GM18951 (cell line): ENCODE results near the gene QSOX1.

Experiments used
- POLR2A ChIP-seq: IDR thresholded peaks from 4 replicates; pipeline ENCODE4 v1.6.1; 2011; ENCODE audit warnings: mild to moderate bottlenecking; ENCODE audit not compliant: insufficient read length, insufficient read depth; ENCODE audit errors: extremely low read depth
- in situ Hi-C: fragments of 300-500 bp; cut with MboI; formaldehyde crosslinking; loops from one replicate; pipeline ENCODE4 v1.12.0; 2022; ENCODE audit warnings: low sequenced_read_pairs, mixed read lengths, inconsistent platforms; ENCODE audit not compliant: unreplicated experiment

The QSOX1 gene

GRCh38 chr1:180236698-180237509, 82.2 kb downstream of the QSOX1 start:
- TF ChIP-seq POLR2A: no peak
- in situ Hi-C loops: no loop called here

GRCh38 chr1:180237869-180238476, 83.3 kb downstream of the QSOX1 start:
- no peak for TF ChIP-seq POLR2A
- in situ Hi-C loops: no loop called here

GRCh38 chr1:180238675-180239074, 84.0 kb downstream of the QSOX1 start:
- TF ChIP-seq POLR2A: no peak
- in situ Hi-C loops: no loop called here

- TF ChIP-seq POLR2A: no peak
- in situ Hi-C loops: no loop called here
These were observed 84.8 kb downstream of the QSOX1 start for GRCh38 chr1:180239145-180240096.

- in situ Hi-C loops: no loop called here
- TF ChIP-seq POLR2A: no peak
These were observed 87.3 kb downstream of the QSOX1 start for GRCh38 chr1:180241716-180242544.

GRCh38 chr1:180243517-180244221, 89.0 kb downstream of the QSOX1 start:
- in situ Hi-C loops: no loop called here
- TF ChIP-seq POLR2A: no peak

GRCh38 chr1:180244840-180245239, 90.2 kb downstream of the QSOX1 start:
- TF ChIP-seq POLR2A: no peak
- in situ Hi-C loops: no loop called here

- in situ Hi-C loops: no loop called here
- TF ChIP-seq POLR2A: no peak
These were observed 91.9 kb downstream of the QSOX1 start for GRCh38 chr1:180246579-180246978.

- in situ Hi-C loops: no loop called here
- TF ChIP-seq POLR2A: no peak
These were observed 92.4 kb downstream of the QSOX1 start for GRCh38 chr1:180247061-180247460.

- TF ChIP-seq POLR2A: no peak
These were observed 92.9 kb downstream of the QSOX1 start for GRCh38 chr1:180247580-180247979.

GRCh38 chr1:180248176-180248575, 93.5 kb downstream of the QSOX1 start:
- in situ Hi-C loops: no loop called here
- TF ChIP-seq POLR2A: no peak

More at GRCh38 chr1:180247580-180247979, 92.9 kb downstream of the QSOX1 start:
- in situ Hi-C loops: no loop called here
